ENCODE measurements around the gene OSBPL10. TPM values are rescaled to one million over a fixed set of nuclear protein-coding genes. Genes with fewer than 3 reads are reported as not detected.

The OSBPL10 gene
- total RNA-seq, 4 donors from 2014 or later, result 18.6 to 33.6 (median 28.8) TPM

DNA sequence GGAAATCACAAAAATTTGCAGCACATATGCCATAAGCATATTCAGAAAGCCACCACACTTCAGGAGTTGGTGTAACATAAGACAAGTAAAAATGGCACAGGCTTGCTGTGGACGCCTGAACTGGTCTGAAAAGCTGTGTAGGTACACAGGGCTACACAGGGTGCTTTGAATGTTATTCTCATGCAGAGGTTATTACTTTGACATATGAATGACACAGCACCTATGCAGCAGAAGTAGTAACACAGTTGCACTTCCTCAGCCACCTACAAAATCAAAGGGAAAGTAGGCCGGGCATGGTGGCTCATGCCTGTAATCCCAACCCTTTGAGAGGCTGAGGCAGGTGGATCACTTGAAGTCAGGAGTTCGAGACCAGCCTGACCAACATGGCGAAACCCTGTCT is 54.5 kb downstream of the OSBPL10 start:
- intact Hi-C loops (cut with DNase I), result no loop called here

DNA sequence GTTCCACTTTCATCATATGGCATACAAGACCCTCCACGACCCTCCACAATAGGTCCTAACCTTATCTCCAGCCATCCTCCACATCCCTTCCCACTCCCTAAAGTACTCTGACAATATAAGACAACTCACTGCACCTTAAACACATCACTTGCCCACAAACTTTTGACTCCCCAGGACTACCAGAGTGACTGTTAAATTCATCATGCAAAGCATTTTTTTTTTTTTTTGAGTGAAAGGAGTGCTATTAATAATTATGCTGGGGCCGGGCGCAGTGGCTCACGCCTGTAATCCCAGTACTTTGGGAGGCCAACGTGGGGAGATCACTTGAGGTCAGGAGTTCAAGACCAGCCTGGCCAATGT is 55.8 kb downstream of the OSBPL10 start:
- no peaks in the 10 kb centered on the region for H3K9me3 ChIP-seq
- peaks cover 7 to 10% of the 10 kb centered on the region in 2 donors for H3K4me1 ChIP-seq
- H3K36me3 ChIP-seq, result no peaks in the 10 kb centered on the region
- intact Hi-C loops (cut with DNase I), result no loop called here
- no peak for TF ChIP-seq POLR2A (IDR thresholded peaks at IDR 0.05)
- TF ChIP-seq, protein P1, sequence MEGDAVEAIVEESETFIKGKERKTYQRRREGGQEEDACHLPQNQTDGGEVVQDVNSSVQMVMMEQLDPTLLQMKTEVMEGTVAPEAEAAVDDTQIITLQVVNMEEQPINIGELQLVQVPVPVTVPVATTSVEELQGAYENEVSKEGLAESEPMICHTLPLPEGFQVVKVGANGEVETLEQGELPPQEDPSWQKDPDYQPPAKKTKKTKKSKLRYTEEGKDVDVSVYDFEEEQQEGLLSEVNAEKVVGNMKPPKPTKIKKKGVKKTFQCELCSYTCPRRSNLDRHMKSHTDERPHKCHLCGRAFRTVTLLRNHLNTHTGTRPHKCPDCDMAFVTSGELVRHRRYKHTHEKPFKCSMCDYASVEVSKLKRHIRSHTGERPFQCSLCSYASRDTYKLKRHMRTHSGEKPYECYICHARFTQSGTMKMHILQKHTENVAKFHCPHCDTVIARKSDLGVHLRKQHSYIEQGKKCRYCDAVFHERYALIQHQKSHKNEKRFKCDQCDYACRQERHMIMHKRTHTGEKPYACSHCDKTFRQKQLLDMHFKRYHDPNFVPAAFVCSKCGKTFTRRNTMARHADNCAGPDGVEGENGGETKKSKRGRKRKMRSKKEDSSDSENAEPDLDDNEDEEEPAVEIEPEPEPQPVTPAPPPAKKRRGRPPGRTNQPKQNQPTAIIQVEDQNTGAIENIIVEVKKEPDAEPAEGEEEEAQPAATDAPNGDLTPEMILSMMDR (IDR thresholded peaks at IDR 0.05), result no peak
- no peak overlapping the region for H3K4me3 ChIP-seq (replicated peaks in 1 of 3)
- no peak overlapping the region for H3K27ac ChIP-seq
- no peaks in the 10 kb centered on the region for H3K27me3 ChIP-seq
- no peak for DNase-seq
- 88 to 89% methylated on average over 5 of the region's 5 CpGs for WGBS, 2 donors

More for the DNA sequence above, 54.5 kb downstream of the OSBPL10 start:
- 93 to 99% methylated on average over 4 of the region's 4 CpGs for WGBS, 2 donors
- no peak for DNase-seq
- no peaks in the 10 kb centered on the region for H3K9me3 ChIP-seq
- H3K4me3 ChIP-seq (replicated peaks in 1 of 3), result no peak overlapping the region
- H3K27me3 ChIP-seq, result no peaks in the 10 kb centered on the region
- H3K36me3 ChIP-seq, result no peaks in the 10 kb centered on the region
- TF ChIP-seq POLR2A (IDR thresholded peaks at IDR 0.05), result no peak
- TF ChIP-seq, protein P1 (IDR thresholded peaks at IDR 0.05), result no peak
- H3K4me1 ChIP-seq, result peaks cover 7 to 10% of the 10 kb centered on the region in 2 donors
- H3K27ac ChIP-seq, result no peak overlapping the region

DNA sequence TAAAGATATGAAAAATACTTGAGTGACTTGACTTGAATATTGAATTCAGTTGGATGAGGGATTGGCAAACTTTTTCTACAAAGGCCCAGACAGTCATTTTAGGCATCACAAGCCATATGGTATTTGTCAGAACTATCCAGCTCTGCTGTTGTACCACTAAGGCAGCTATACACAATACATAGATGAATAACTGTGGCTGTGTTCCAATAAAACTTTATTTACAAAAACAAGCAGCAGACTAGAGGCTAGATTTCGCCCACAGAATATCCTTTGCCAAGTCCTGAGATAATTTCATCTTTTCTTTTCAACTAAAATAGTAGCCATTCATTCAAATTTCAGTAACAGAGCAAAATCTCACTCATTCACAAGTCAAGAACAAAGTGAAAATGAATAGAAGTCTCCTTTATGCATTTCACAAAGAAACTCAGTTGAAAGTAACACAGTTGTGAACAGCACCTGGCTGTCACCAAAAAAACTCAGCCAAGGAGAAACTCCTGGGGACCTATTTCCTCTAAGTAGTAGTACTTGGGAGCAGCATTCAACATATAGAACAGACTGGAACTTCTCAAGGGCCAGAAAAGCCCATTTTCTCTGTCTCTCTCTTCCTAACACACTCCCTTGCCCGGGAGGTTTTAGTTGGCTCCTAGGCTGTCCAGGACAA is 56.3 kb downstream of the OSBPL10 start:
- Histone ChIP-seq H3K27me3 (no peaks in the 10 kb centered on the region), H3K36me3 (no peaks in the 10 kb centered on the region), H3K27ac (no peak overlapping the region), H3K9me3 (no peaks in the 10 kb centered on the region), H3K4me1 (peaks cover 7 to 10% of the 10 kb centered on the region in 2 donors), H3K4me3 (replicated peaks in 1 of 3) (no peak overlapping the region)
- TF ChIP-seq, protein P1 (IDR thresholded peaks at IDR 0.05), result no peak
- TF ChIP-seq POLR2A (IDR thresholded peaks at IDR 0.05), result no peak
- no peak for DNase-seq
- WGBS, 2 donors, result 90 to 91% methylated on average over 2 of the region's 2 CpGs
- intact Hi-C loops (cut with DNase I), result no loop called here

DNA sequence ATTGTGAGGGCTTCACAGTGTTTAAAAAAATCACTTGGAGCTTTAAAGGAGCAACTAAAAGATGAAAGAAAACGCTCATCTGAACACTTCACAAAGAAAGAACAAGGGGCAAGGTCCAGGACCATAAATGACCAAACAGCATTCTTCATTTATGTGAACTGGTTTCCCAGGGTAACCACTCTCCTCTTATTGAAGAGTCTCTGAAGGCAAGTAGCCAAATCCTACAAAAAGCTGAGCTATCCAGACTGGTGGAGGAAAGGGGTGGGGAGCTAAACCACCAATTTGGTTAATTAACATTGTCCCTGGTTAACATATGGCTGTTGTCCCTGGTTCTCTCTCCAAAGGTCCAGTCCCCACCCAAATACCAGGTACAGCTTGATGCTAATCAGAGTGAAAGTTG is 58.1 kb downstream of the OSBPL10 start:
- Histone ChIP-seq H3K4me1 (peaks cover 7 to 14% of the 10 kb centered on the region in 2 donors), H3K27ac (no peak overlapping the region), H3K9me3 (no peaks in the 10 kb centered on the region), H3K36me3 (no peaks in the 10 kb centered on the region), H3K4me3 (replicated peaks in 1 of 3) (no peak overlapping the region), H3K27me3 (no peaks in the 10 kb centered on the region)
- intact Hi-C loops (cut with DNase I), result no loop called here
- 21 to 31% methylated on average over 1 of the region's 1 CpG for WGBS, 2 donors
- DNase-seq, result no peak
- TF ChIP-seq, protein P1 (IDR thresholded peaks at IDR 0.05), result no peak
- no peak for TF ChIP-seq POLR2A (IDR thresholded peaks at IDR 0.05)

DNA sequence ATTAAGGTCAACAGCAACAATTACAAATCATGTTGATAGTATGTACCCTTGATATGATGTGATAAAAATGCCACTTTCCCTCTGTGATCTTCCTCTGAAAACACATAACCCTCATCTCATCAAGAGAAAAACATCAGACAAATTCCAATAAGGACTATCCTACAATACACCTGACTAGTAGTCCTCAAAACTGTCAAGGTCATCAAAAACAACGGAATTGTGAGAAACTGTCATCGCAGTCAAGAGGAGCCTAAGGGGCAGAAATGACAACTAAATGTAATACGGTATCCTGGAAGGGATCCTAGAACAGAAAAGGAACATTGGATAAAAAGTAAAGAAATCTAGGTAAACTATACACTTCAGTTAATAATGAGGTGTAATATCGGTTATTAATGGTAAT is 59.2 kb downstream of the OSBPL10 start:
- WGBS, 2 donors, result 96 to 98% methylated on average over 4 of the region's 4 CpGs

More for the DNA sequence above, 59.2 kb downstream of the OSBPL10 start:
- intact Hi-C loops (cut with DNase I), result no loop called here
- Histone ChIP-seq H3K27me3 (no peaks in the 10 kb centered on the region), H3K36me3 (no peaks in the 10 kb centered on the region), H3K27ac (no peak overlapping the region), H3K4me1 (peaks cover 18 to 24% of the 10 kb centered on the region in 2 donors), H3K9me3 (no peaks in the 10 kb centered on the region), H3K4me3 (replicated peaks in 1 of 3) (no peak overlapping the region)
- no peak for DNase-seq
- TF ChIP-seq, protein P1 (IDR thresholded peaks at IDR 0.05), result no peak
- no peak for TF ChIP-seq POLR2A (IDR thresholded peaks at IDR 0.05)
